Natural killer cell (primary cell): ENCODE data around the gene COMMD4. TPM values are rescaled to one million over a fixed set of nuclear protein-coding genes. Genes with fewer than 3 reads are reported as not detected.

Source experiments
- ATAC-seq, 3 donors: fragments of 150-1000 bp in 2 of 3; fragments of 200-7000 bp in 1 of 3; cut with Tn5 transposase; 1 replicate in 1 of 3; 2 replicates in 2 of 3; pipeline ENCODE4 v1.10.0; 2021; ENCODE audit warnings: mild to moderate bottlenecking in 2 of 3, moderate library complexity in 2 of 3
- DNase-seq, 2 donors: peaks; one replicate each; pipeline versions ENCODE4 v3.0.0 to v3.0.0-alpha.2; 2013 to 2021; ENCODE audit warnings: mixed read lengths in 1 of 2
- H3K27ac ChIP-seq: one replicate; pipeline ENCODE4 v1.5.1; 2013; ENCODE audit warnings: mild to moderate bottlenecking, low read length
- H3K27me3 ChIP-seq: one replicate; pipeline ENCODE4 v1.6.1; 2013; ENCODE audit warnings: low read length; ENCODE audit not compliant: control insufficient read depth, insufficient read depth
- H3K36me3 ChIP-seq: one replicate; pipeline ENCODE4 v1.6.1; 2013; ENCODE audit warnings: low read length; ENCODE audit not compliant: control insufficient read depth, insufficient read depth
- H3K4me1 ChIP-seq: one replicate; pipeline ENCODE4 v1.6.1; 2013; ENCODE audit warnings: low read length; ENCODE audit not compliant: control insufficient read depth, insufficient read depth
- H3K4me3 ChIP-seq: one replicate; pipeline ENCODE4 v1.5.1; 2013; ENCODE audit warnings: low read length
- H3K9me3 ChIP-seq: one replicate; pipeline ENCODE4 v1.6.1; 2013; ENCODE audit warnings: low read length; ENCODE audit not compliant: control insufficient read depth, insufficient read depth
- H3K27ac Mint-ChIP-seq, 2 donors: one replicate each; pipeline ENCODE4 v1.8.0; 2022; ENCODE audit warnings: mild to moderate bottlenecking in 2 of 2, mixed read lengths in 2 of 2, moderate library complexity in 1 of 2
- H3K27me3 Mint-ChIP-seq, 2 donors: one replicate each; pipeline ENCODE4 v1.8.0; 2022; ENCODE audit warnings: low read depth in 2 of 2, mixed read lengths in 2 of 2
- H3K36me3 Mint-ChIP-seq: one replicate; pipeline ENCODE4 v1.8.0; 2022; ENCODE audit warnings: mixed read lengths
- H3K4me1 Mint-ChIP-seq, 2 donors: one replicate each; pipeline ENCODE4 v1.8.0; 2022; ENCODE audit warnings: mixed read lengths in 2 of 2
- H3K4me3 Mint-ChIP-seq: one replicate; pipeline ENCODE4 v1.8.0; 2022; ENCODE audit warnings: mild to moderate bottlenecking, moderate library complexity, mixed read lengths
- H3K9me3 Mint-ChIP-seq, 2 donors: one replicate each; pipeline ENCODE4 v1.8.0; 2022; ENCODE audit warnings: mixed read lengths in 2 of 2
- CTCF ChIP-seq: fragments of 200-600 bp; IDR thresholded peaks from one replicate; pipeline ENCODE4 v1.8.0; 2022; ENCODE audit warnings: antibody characterized with exemption
- WGBS: methylation state at CpG from one replicate; pipeline ENCODE4 v1.1.7; 2013; ENCODE audit warnings: missing lambda C conversion rate; ENCODE audit not compliant: insufficient coverage; 5-methylcytosine and 5-hydroxymethylcytosine counted together
- intact Hi-C: fragments of 100-400 bp; cut with micrococcal nuclease; formaldehyde crosslinking; loops from one replicate; pipeline ENCODE4 v1.14.2; 2022
- total RNA-seq, 4 donors: library from RNA; stranded (reverse); fragments of 120-200 nt in 1 of 4; gene quantifications; one replicate each; pipeline versions ENCODE4 v1.2.3 to v1.2.4, GENCODE V29; 2013 to 2022

COMMD4 gene
- total RNA-seq, 3 donors from 2014 or later (not counting 1 experiment from before 2014, with no cell fraction given) = 38.8 to 56.3 (median 46.8) TPM

- no peaks in the 10 kb centered on the region for H3K9me3 ChIP-seq
- Mint-ChIP-seq H3K9me3 (no peaks in the 10 kb centered on the region), H3K36me3 (no peaks in the 10 kb centered on the region), H3K27ac (peak overlapping the region; percentile 15 to 51), H3K4me1 (peaks cover 0 to 6% of the 10 kb centered on the region in 2 donors), H3K27me3 (no peaks in the 10 kb centered on the region), H3K4me3 (no peak overlapping the region)
- H3K27ac ChIP-seq = no peak overlapping the region
- no peak overlapping the region for H3K4me3 ChIP-seq
- intact Hi-C loops = loop anchor here (10.0 kb wide), 1 partner anchor 284 kb away; the partner anchor contains the start of genes IMP3 and SNX33
- peaks cover 62% of the 10 kb centered on the region for H3K36me3 ChIP-seq
- H3K27me3 ChIP-seq = no peaks in the 10 kb centered on the region
- ATAC-seq (no peak), DNase-seq (no peak)
- no peak for TF ChIP-seq CTCF
- WGBS = 79% methylated on average over 1 of the region's 1 CpG
- no peaks in the 10 kb centered on the region for H3K4me1 ChIP-seq
Measured at GRCh38 chr15:75360391-75360790, 24.5 kb downstream of the COMMD4 start.

- H3K4me3 Mint-ChIP-seq = no peak overlapping the region
- H3K27me3 ChIP-seq = no peaks in the 10 kb centered on the region
- DNase-seq (no peak), ATAC-seq (no peak)
- H3K4me1 ChIP-seq = no peaks in the 10 kb centered on the region
- no peaks in the 10 kb centered on the region for H3K36me3 Mint-ChIP-seq
- no peaks in the 10 kb centered on the region for H3K27me3 Mint-ChIP-seq
- H3K27ac ChIP-seq = no peak overlapping the region
- peak overlapping the region; percentile 15 to 51 for H3K27ac Mint-ChIP-seq
- peaks cover 62% of the 10 kb centered on the region for H3K36me3 ChIP-seq
- no peak for TF ChIP-seq CTCF
- no peaks in the 10 kb centered on the region for H3K9me3 ChIP-seq
- H3K9me3 Mint-ChIP-seq = no peaks in the 10 kb centered on the region
- intact Hi-C loops = loop anchor here (10.0 kb wide), 1 partner anchor 284 kb away; the partner anchor contains the start of genes IMP3 and SNX33
- WGBS = 99% methylated on average over 7 of the region's 7 CpGs
- no peak overlapping the region for H3K4me3 ChIP-seq
- peaks cover 0 to 6% of the 10 kb centered on the region in 2 donors for H3K4me1 Mint-ChIP-seq
Measured at GRCh38 chr15:75360856-75361255, 25.0 kb downstream of the COMMD4 start.

- WGBS = 96% methylated on average over 10 of the region's 10 CpGs
- Histone ChIP-seq H3K4me1 (no peaks in the 10 kb centered on the region), H3K36me3 (peaks cover 56% of the 10 kb centered on the region), H3K27me3 (no peaks in the 10 kb centered on the region), H3K4me3 (no peak overlapping the region), H3K27ac (no peak overlapping the region), H3K9me3 (no peaks in the 10 kb centered on the region)
- TF ChIP-seq CTCF = no peak
- no peak for DNase-seq
- Mint-ChIP-seq H3K4me3 (no peak overlapping the region), H3K9me3 (no peaks in the 10 kb centered on the region), H3K27ac (no peak overlapping the region), H3K27me3 (no peaks in the 10 kb centered on the region), H3K36me3 (no peaks in the 10 kb centered on the region), H3K4me1 (peaks cover 0 to 6% of the 10 kb centered on the region in 2 donors)
- intact Hi-C loops = loop anchor here (10.0 kb wide), 1 partner anchor 283 kb away; the partner anchor contains the start of genes IMP3 and SNX33
- ATAC-seq = no peak
Measured at GRCh38 chr15:75361361-75361988, 25.6 kb downstream of the COMMD4 start.
